Effector memory CD4-positive, alpha-beta T cell (primary cell): ENCODE measurements around the gene RGS1.
"Not testable (repeated sequence)": the region's sequence is repeated elsewhere in the genome, so short reads cannot be mapped to it uniquely, and the experiment has no call there.

Experiments used
- DNase-seq, 3 donors: peaks; one replicate each; pipeline ENCODE4 v3.0.0-alpha.2; 2020
- H3K27ac ChIP-seq: 2 replicates; pipeline ENCODE4 v1.7.0; 2013; ENCODE audit warnings: mild to moderate bottlenecking, low read length, moderate library complexity; ENCODE audit not compliant: insufficient read depth, poor library complexity, severe bottlenecking
- H3K27me3 ChIP-seq: replicated peaks from 2 replicates; pipeline ENCODE4 v1.7.0; 2013; ENCODE audit warnings: mild to moderate bottlenecking, low read length; ENCODE audit not compliant: insufficient read depth, control insufficient read depth, poor library complexity, severe bottlenecking
- H3K36me3 ChIP-seq: 2 replicates; pipeline ENCODE4 v1.7.0; 2013; ENCODE audit warnings: mild to moderate bottlenecking, low read length, moderate library complexity; ENCODE audit not compliant: control insufficient read depth, insufficient read depth
- H3K4me1 ChIP-seq: 2 replicates; pipeline ENCODE4 v1.7.0; 2013; ENCODE audit warnings: low read length, mild to moderate bottlenecking; ENCODE audit not compliant: control insufficient read depth, insufficient read depth, poor library complexity, severe bottlenecking
- H3K4me3 ChIP-seq: 2 replicates; pipeline ENCODE4 v1.7.0; 2013; ENCODE audit warnings: low read length, low read depth, mild to moderate bottlenecking; ENCODE audit not compliant: insufficient read depth, poor library complexity, severe bottlenecking
- H3K9me3 ChIP-seq: 2 replicates; pipeline ENCODE4 v1.7.0; 2013; ENCODE audit warnings: mild to moderate bottlenecking, low read length, moderate library complexity; ENCODE audit not compliant: control insufficient read depth
- total RNA-seq, 3 donors: gene quantifications; one replicate each; lab custom pipeline; 2026; lab: John Stamatoyannopoulos, UW

The RGS1 gene, protein sequence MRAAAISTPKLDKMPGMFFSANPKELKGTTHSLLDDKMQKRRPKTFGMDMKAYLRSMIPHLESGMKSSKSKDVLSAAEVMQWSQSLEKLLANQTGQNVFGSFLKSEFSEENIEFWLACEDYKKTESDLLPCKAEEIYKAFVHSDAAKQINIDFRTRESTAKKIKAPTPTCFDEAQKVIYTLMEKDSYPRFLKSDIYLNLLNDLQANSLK
- total RNA-seq, result 419 to 1,352 (median 821) reads per million in 3 donors

DNA sequence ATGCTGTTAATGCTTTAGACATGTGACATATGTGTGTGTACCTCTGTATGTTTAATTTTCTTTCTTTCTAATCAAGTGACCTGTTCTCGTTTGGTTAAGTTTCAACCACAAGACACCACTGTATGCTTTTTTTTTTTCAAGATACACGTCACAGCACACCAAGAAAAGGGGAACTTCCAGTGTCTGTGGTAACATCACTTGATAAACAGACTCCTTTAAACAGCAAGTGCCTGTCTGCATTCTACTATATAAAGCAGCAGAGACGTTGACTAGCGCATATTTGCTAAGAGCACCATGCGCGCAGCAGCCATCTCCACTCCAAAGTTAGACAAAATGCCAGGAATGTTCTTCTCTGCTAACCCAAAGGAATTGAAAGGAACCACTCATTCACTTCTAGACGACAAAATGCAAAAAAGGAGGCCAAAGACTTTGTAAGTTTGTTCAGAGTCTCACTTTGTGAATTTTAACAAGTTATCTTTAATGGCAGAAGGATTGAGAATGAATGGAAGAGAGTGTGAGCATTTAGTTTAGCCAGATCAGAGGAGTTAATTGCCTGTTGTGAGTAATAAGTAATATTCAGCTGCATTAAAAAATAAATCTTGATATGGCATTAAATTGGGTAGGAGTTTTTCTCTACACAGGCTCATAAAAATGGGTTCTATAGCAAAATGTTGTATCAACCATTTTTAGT, at the start of gene RGS1:
TSS of gene RGS1 (plus strand) at position 275 of the 691 bp plus-strand sequence. CDS start at position 295, 20 bp downstream.
- Histone ChIP-seq H3K9me3 (no peaks in the 10 kb centered on the region), H3K4me1 (peaks cover 29% of the 10 kb centered on the region), H3K4me3 (peak within 1 kb of the TSS; percentile 39), H3K27me3 (no peaks in the 10 kb centered on the region), H3K36me3 (no peaks in the 10 kb centered on the region), H3K27ac (peak within 1 kb of the TSS; percentile 77)
- peak; percentile 46 to 65 (median 58) for DNase-seq

DNA sequence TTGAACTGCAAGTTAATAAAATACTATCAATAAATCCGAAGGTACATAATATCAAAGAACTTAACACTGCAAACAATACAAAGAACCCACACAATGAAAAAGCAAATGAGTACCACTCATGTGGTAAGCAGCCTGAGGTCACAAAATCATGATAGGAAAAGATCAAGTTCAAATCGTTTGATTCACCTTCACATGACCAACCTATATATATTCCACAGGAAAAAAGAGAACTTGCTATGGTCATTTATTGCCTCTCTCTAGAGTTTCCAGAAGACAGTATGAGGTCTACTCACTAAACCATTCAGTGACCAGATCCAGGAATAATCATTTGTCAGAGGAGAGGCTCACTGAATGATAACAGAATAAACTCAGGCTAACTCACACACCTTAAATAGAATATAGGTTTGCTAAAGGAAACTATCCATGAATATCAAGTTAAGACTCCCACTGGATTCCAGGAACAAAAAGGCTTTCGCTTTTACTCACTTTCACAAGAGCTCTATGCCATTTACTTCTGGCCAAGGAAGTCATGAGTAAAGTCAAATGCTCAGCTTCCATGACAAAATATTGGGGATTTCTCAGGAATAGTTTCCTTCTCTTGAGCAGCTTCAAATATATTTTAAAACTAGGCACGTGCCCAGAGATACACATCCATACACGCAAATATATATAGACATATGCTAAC, 48.3 kb upstream of the RGS1 start:
- no peak for DNase-seq
- H3K9me3 ChIP-seq, result no peaks in the 10 kb centered on the region
- H3K27ac ChIP-seq, result no peak overlapping the region
- no peaks in the 10 kb centered on the region for H3K36me3 ChIP-seq
- no peak overlapping the region for H3K4me3 ChIP-seq
- no peaks in the 10 kb centered on the region for H3K27me3 ChIP-seq
- peaks cover 8% of the 10 kb centered on the region for H3K4me1 ChIP-seq

DNA sequence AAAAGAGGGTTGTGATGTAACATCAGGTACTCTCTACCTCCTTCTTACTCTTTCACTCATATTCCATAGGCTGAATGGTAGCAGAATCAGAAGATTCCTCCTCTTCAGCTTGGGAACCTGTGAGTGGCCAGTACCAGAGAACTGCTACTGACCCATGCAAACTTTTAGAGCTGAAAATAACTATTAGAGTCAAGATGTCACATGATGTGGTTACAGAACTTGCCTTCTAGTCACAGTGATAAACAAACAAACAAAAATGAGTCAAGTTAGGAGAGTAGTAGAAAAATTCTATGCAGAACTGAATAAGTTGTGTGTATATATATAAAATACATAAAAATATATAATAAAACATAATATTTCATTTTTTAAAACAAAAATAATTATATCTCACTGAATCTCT, 47.6 kb upstream of the RGS1 start:
- DNase-seq, result no peak
- Histone ChIP-seq H3K4me3 (no peak overlapping the region), H3K27me3 (no peaks in the 10 kb centered on the region), H3K36me3 (no peaks in the 10 kb centered on the region), H3K27ac (no peak overlapping the region), H3K4me1 (peaks cover 8% of the 10 kb centered on the region), H3K9me3 (no peaks in the 10 kb centered on the region)

DNA sequence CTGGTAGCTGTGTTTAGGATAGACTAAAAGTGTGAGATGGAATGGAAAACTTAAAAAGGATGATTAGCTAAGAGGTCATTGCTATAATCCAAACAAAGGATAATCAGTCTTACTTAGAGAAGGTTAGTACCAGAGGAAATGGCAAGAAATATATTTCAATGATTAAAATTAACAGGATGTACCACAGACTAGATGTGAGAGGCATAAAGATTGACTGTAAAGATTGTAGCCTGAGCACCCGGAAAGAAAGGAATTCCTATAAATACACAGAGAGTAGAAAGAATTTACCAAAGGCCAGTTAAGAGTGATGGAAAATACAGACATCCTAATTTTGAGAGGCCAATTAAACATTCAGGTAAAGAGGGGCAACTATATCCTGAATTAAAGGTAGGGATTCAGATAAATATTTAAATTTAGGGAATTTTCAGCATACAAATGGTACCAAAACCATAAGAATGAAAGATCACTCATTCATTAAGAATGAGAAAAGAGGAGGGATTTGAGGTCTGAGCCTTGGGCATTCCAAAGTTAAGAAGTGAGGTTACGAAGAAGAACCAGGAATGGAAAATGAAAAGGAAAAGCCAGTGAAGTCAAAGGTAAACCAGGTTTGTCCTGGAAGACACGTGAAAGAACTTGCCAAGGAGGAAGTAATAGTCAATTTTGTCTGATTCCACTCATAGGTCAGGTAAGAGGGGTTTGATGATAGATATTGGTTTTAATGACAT, 46.4 kb upstream of the RGS1 start:
- H3K27ac ChIP-seq, result no peak overlapping the region
- peaks cover 8% of the 10 kb centered on the region for H3K4me1 ChIP-seq
- no peaks in the 10 kb centered on the region for H3K36me3 ChIP-seq
- no peak for DNase-seq
- H3K9me3 ChIP-seq, result no peaks in the 10 kb centered on the region
- H3K27me3 ChIP-seq, result no peaks in the 10 kb centered on the region
- H3K4me3 ChIP-seq, result no peak overlapping the region

DNA sequence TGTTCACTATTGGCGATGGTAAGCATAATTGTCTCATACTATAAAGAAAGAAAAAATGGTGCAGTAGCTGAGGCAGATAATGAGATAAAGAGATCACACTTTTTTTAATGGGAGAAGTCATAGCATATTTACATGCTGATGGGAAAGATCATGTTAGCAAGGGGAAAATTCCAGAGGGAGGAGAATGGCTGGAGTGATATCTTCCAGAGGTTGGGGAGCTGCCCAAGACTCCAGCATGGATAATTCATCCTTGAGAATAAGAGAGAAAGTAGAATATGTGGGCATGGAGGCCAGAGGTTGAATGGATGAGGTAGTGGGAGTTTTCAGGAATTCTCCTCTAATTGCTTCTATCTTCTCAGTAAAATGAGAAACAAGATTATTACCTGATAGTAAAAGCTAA, 45.8 kb upstream of the RGS1 start:
- H3K27ac ChIP-seq, result no peak overlapping the region
- H3K36me3 ChIP-seq, result no peaks in the 10 kb centered on the region
- DNase-seq, result no peak
- H3K4me3 ChIP-seq, result no peak overlapping the region
- no peaks in the 10 kb centered on the region for H3K27me3 ChIP-seq
- no peaks in the 10 kb centered on the region for H3K9me3 ChIP-seq
- peaks cover 8% of the 10 kb centered on the region for H3K4me1 ChIP-seq

DNA sequence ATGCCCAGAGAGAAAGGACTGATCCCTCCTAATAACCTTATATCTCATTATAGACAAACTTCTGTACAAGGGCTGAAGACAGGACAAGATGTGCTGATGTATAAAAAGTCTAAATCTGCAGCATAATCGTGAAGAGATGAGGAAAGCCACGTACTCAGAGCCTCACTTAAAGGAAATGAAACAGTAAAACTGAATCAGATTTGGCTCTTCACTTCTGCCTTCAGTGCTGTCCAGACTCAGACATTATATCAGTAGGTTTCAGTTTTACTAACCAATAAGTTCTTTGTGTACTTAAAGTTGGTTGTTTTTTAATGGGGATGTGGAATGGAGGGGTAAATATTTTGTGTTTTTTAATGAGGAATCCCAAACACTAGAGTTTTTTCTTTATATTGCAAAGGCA, 45.3 kb upstream of the RGS1 start:
- no peaks in the 10 kb centered on the region for H3K36me3 ChIP-seq
- DNase-seq, result no peak
- peaks cover 8% of the 10 kb centered on the region for H3K4me1 ChIP-seq
- no peak overlapping the region for H3K4me3 ChIP-seq
- no peaks in the 10 kb centered on the region for H3K27me3 ChIP-seq
- H3K27ac ChIP-seq, result no peak overlapping the region
- no peaks in the 10 kb centered on the region for H3K9me3 ChIP-seq

DNA sequence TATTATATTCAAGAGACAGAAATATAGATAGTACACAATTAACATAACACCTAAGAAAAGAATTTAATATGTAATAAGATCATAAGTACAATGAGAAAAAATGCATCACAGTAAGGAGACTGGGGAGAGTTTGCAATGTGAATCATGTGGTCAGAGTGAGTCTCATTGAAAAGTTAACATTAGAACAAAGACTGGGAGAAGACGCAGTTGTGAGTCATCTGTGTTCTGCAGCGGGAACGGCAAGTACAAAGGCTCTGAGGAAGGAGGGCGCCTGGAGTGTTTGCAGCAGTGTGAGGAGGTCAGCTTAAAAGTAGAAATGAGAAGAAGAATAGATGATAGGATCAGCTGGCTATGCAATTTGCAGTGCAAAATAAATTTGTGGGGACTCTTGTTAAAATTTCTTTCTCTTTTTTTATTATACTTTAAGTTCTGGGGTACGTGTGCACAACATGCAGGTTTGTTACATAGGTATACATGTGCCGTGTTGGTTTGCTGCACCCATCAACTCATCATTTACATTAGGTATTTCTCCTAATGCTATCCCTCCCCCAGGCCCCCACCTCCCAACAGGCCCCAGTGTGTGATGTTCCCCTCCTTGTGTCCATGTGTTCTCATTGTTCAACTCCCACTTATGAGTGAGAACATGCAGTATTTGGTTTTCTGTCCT, 44.4 kb upstream of the RGS1 start:
- DNase-seq, result peak in 2 of 3 donors; percentile 20 to 43
- not testable (repeated sequence) for H3K4me1 ChIP-seq, H3K36me3 ChIP-seq, H3K27ac ChIP-seq, H3K27me3 ChIP-seq, H3K4me3 ChIP-seq, H3K9me3 ChIP-seq

DNA sequence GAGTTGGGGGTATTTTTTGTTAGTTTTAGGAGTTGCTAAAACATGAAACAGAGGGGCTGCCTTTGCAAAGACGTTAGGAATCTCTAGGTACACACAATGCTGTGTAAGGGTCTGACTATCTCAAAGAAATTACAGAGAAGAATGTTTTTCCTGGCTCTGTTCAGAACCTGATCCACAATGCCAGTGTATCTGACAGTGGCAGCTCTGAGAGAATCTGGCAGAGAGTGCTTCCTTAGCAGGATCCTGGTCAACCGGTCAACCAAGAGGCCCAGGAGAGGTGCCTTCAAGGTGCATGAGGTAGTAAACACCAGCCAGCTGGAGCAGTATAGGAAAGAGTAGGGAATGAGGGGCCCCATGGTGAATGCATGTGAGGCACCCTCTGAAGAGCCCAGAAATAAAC, 40.9 kb upstream of the RGS1 start:
- Histone ChIP-seq H3K27me3 (no peaks in the 10 kb centered on the region), H3K9me3 (no peaks in the 10 kb centered on the region)
- no peak for DNase-seq

DNA sequence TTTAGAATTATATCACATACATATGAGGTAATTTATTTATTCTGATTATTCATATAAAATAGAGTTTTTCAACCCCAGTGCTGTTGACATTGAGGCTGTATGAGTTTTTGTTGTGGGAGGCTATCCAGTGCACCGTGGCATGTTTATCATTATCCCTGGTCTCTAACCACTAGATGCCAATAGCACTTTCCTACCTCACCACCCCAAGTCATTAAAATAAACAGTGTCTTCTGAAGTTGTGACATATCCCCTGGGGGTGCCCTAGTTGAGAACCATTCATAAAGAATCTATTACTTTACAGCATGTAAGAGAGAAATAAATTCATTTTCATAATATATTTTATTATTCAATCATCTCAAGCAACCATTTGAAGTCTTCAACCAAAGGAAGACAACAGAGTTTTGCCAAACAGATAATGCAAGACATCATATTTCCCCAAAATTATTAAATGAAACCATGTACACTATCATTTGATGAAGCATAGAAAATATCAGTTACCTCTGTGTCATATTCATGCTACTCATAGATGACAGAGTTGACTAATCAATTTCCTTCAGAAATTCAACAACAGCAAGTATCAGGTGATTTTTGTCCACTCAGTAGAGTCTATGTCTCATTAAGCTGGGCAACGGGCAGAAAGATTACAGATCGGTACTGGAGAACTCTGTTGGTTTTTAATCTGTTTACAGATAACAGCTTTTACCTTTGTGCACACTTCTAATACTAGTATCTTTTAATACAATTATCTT, 39.5 kb upstream of the RGS1 start:
- H3K9me3 ChIP-seq, result no peaks in the 10 kb centered on the region
- no peaks in the 10 kb centered on the region for H3K27me3 ChIP-seq
- no peak overlapping the region for H3K27ac ChIP-seq
- H3K4me1 ChIP-seq, result peaks cover 16% of the 10 kb centered on the region
- DNase-seq, result no peak
- H3K36me3 ChIP-seq, result no peaks in the 10 kb centered on the region
- H3K4me3 ChIP-seq, result no peak overlapping the region

More for the DNA sequence above, 40.9 kb upstream of the RGS1 start:
- H3K4me1 ChIP-seq, result peaks cover 17% of the 10 kb centered on the region
- no peak overlapping the region for H3K4me3 ChIP-seq
- H3K36me3 ChIP-seq, result no peaks in the 10 kb centered on the region
- no peak overlapping the region for H3K27ac ChIP-seq
